ENCODE results near the gene USE1.

USE1 gene

GRCh38 chr19:17249887-17250548 is 34.9 kb downstream of the USE1 start:
- H3K4me1 ChIP-seq (ENCODE audit: control insufficient read depth, insufficient read depth, low read length), result peaks cover 27% of the 10 kb centered on the region
- H3K4me3 ChIP-seq (ENCODE audit: low read length), result no peak overlapping the region
- no peaks in the 10 kb centered on the region for H3K9me3 ChIP-seq (replicated peaks; ENCODE audit: low read length)
- no peaks in the 10 kb centered on the region for H3K36me3 ChIP-seq (ENCODE audit: insufficient read depth, low read length)
- no peak overlapping the region for H3K9ac ChIP-seq (ENCODE audit: low read depth, low read length)
- peaks cover 4% of the 10 kb centered on the region for H3K27me3 ChIP-seq (ENCODE audit: control insufficient read depth, insufficient read depth, low read length)
- H3K4me2 ChIP-seq (ENCODE audit: low read length), result no peak overlapping the region

- H3K4me3 ChIP-seq (ENCODE audit: low read length), result no peak overlapping the region
These were observed 39.5 kb downstream of the USE1 start for GRCh38 chr19:17254636-17255035.

GRCh38 chr19:17255150-17255621 is 40.0 kb downstream of the USE1 start:
- Histone ChIP-seq H3K4me1 (ENCODE audit: control insufficient read depth, insufficient read depth, low read length) (peaks cover 6% of the 10 kb centered on the region), H3K27me3 (ENCODE audit: control insufficient read depth, insufficient read depth, low read length) (peaks cover 4% of the 10 kb centered on the region), H3K9me3 (replicated peaks; ENCODE audit: low read length) (peaks cover 10% of the 10 kb centered on the region), H3K4me2 (ENCODE audit: low read length) (no peak overlapping the region), H3K4me3 (ENCODE audit: low read length) (peak overlapping the region; percentile 7), H3K36me3 (ENCODE audit: insufficient read depth, low read length) (no peaks in the 10 kb centered on the region), H3K9ac (ENCODE audit: low read depth, low read length) (no peak overlapping the region)

More at GRCh38 chr19:17254636-17255035, 39.5 kb downstream of the USE1 start:
- H3K4me1 ChIP-seq (ENCODE audit: control insufficient read depth, insufficient read depth, low read length), result peaks cover 6% of the 10 kb centered on the region
- H3K9me3 ChIP-seq (replicated peaks; ENCODE audit: low read length), result peaks cover 6% of the 10 kb centered on the region
- no peak overlapping the region for H3K4me2 ChIP-seq (ENCODE audit: low read length)
- H3K9ac ChIP-seq (ENCODE audit: low read depth, low read length), result no peak overlapping the region
- no peaks in the 10 kb centered on the region for H3K36me3 ChIP-seq (ENCODE audit: insufficient read depth, low read length)
- peaks cover 4% of the 10 kb centered on the region for H3K27me3 ChIP-seq (ENCODE audit: control insufficient read depth, insufficient read depth, low read length)

GRCh38 chr19:17256130-17256529 is 41.0 kb downstream of the USE1 start:
- H3K4me3 ChIP-seq (ENCODE audit: low read length), result no peak overlapping the region
- H3K4me1 ChIP-seq (ENCODE audit: control insufficient read depth, insufficient read depth, low read length), result peaks cover 6% of the 10 kb centered on the region
- H3K36me3 ChIP-seq (ENCODE audit: insufficient read depth, low read length), result no peaks in the 10 kb centered on the region
- H3K9me3 ChIP-seq (replicated peaks; ENCODE audit: low read length), result peaks cover 10% of the 10 kb centered on the region
- no peak overlapping the region for H3K4me2 ChIP-seq (ENCODE audit: low read length)
- H3K27me3 ChIP-seq (ENCODE audit: control insufficient read depth, insufficient read depth, low read length), result peaks cover 4% of the 10 kb centered on the region
- no peak overlapping the region for H3K9ac ChIP-seq (ENCODE audit: low read depth, low read length)

GRCh38 chr19:17259118-17259780 is 44.1 kb downstream of the USE1 start:
- no peak overlapping the region for H3K4me3 ChIP-seq (ENCODE audit: low read length)
- H3K4me2 ChIP-seq (ENCODE audit: low read length), result no peak overlapping the region
- H3K36me3 ChIP-seq (ENCODE audit: insufficient read depth, low read length), result no peaks in the 10 kb centered on the region
- H3K27me3 ChIP-seq (ENCODE audit: control insufficient read depth, insufficient read depth, low read length), result peaks cover 4% of the 10 kb centered on the region
- H3K4me1 ChIP-seq (ENCODE audit: control insufficient read depth, insufficient read depth, low read length), result peaks cover 6% of the 10 kb centered on the region
- no peak overlapping the region for H3K9ac ChIP-seq (ENCODE audit: low read depth, low read length)
- H3K9me3 ChIP-seq (replicated peaks; ENCODE audit: low read length), result peaks cover 10% of the 10 kb centered on the region

- peaks cover 6% of the 10 kb centered on the region for H3K4me1 ChIP-seq (ENCODE audit: control insufficient read depth, insufficient read depth, low read length)
- H3K4me2 ChIP-seq (ENCODE audit: low read length), result no peak overlapping the region
- H3K9ac ChIP-seq (ENCODE audit: low read depth, low read length), result no peak overlapping the region
- H3K27me3 ChIP-seq (ENCODE audit: control insufficient read depth, insufficient read depth, low read length), result peaks cover under 1% of the 10 kb centered on the region
- H3K9me3 ChIP-seq (replicated peaks; ENCODE audit: low read length), result peaks cover 10% of the 10 kb centered on the region
- H3K4me3 ChIP-seq (ENCODE audit: low read length), result no peak overlapping the region
- no peaks in the 10 kb centered on the region for H3K36me3 ChIP-seq (ENCODE audit: insufficient read depth, low read length)
These were observed 44.8 kb downstream of the USE1 start for GRCh38 chr19:17259934-17260333.

- Histone ChIP-seq H3K4me1 (ENCODE audit: control insufficient read depth, insufficient read depth, low read length) (no peaks in the 10 kb centered on the region), H3K9me3 (replicated peaks; ENCODE audit: low read length) (peaks cover 10% of the 10 kb centered on the region), H3K4me3 (ENCODE audit: low read length) (no peak overlapping the region), H3K27me3 (ENCODE audit: control insufficient read depth, insufficient read depth, low read length) (no peaks in the 10 kb centered on the region), H3K36me3 (ENCODE audit: insufficient read depth, low read length) (no peaks in the 10 kb centered on the region), H3K4me2 (ENCODE audit: low read length) (no peak overlapping the region), H3K9ac (ENCODE audit: low read depth, low read length) (no peak overlapping the region)
These were observed 45.7 kb downstream of the USE1 start for GRCh38 chr19:17260842-17261325.

GRCh38 chr19:17262557-17262956 is 47.4 kb downstream of the USE1 start:
- H3K4me2 ChIP-seq (ENCODE audit: low read length), result no peak overlapping the region
- H3K27me3 ChIP-seq (ENCODE audit: control insufficient read depth, insufficient read depth, low read length), result no peaks in the 10 kb centered on the region
- H3K36me3 ChIP-seq (ENCODE audit: insufficient read depth, low read length), result no peaks in the 10 kb centered on the region
- peaks cover 10% of the 10 kb centered on the region for H3K9me3 ChIP-seq (replicated peaks; ENCODE audit: low read length)
- no peak overlapping the region for H3K4me3 ChIP-seq (ENCODE audit: low read length)
- H3K4me1 ChIP-seq (ENCODE audit: control insufficient read depth, insufficient read depth, low read length), result no peaks in the 10 kb centered on the region
- H3K9ac ChIP-seq (ENCODE audit: low read depth, low read length), result no peak overlapping the region

GRCh38 chr19:17263712-17264640 is 48.8 kb downstream of the USE1 start:
- Histone ChIP-seq H3K27me3 (ENCODE audit: control insufficient read depth, insufficient read depth, low read length) (no peaks in the 10 kb centered on the region), H3K4me3 (ENCODE audit: low read length) (no peak overlapping the region), H3K36me3 (ENCODE audit: insufficient read depth, low read length) (peaks cover 3% of the 10 kb centered on the region), H3K4me1 (ENCODE audit: control insufficient read depth, insufficient read depth, low read length) (peaks cover 6% of the 10 kb centered on the region), H3K9me3 (replicated peaks; ENCODE audit: low read length) (peaks cover 10% of the 10 kb centered on the region), H3K9ac (ENCODE audit: low read depth, low read length) (no peak overlapping the region), H3K4me2 (ENCODE audit: low read length) (no peak overlapping the region)

GRCh38 chr19:17264641-17264979 is 49.5 kb downstream of the USE1 start, which contains the start of gene USHBP1:
USHBP1 (minus strand) TSS chr19:17264745; CDS start chr19:17264299, 446 bp downstream.
- Histone ChIP-seq H3K4me1 (ENCODE audit: control insufficient read depth, insufficient read depth, low read length) (peaks cover 6% of the 10 kb centered on the region), H3K4me2 (ENCODE audit: low read length) (no peak within 1 kb of the TSS), H3K36me3 (ENCODE audit: insufficient read depth, low read length) (peaks cover 4% of the 10 kb centered on the region), H3K4me3 (ENCODE audit: low read length) (no peak within 1 kb of the TSS), H3K9ac (ENCODE audit: low read depth, low read length) (no peak within 1 kb of the TSS), H3K27me3 (ENCODE audit: control insufficient read depth, insufficient read depth, low read length) (no peaks in the 10 kb centered on the region), H3K9me3 (replicated peaks; ENCODE audit: low read length) (peaks cover 4% of the 10 kb centered on the region)

- Histone ChIP-seq H3K36me3 (ENCODE audit: insufficient read depth, low read length) (peaks cover 8% of the 10 kb centered on the region), H3K9me3 (replicated peaks; ENCODE audit: low read length) (no peaks in the 10 kb centered on the region), H3K27me3 (ENCODE audit: control insufficient read depth, insufficient read depth, low read length) (no peaks in the 10 kb centered on the region), H3K4me3 (ENCODE audit: low read length) (no peak overlapping the region), H3K4me2 (ENCODE audit: low read length) (no peak overlapping the region), H3K4me1 (ENCODE audit: control insufficient read depth, insufficient read depth, low read length) (peaks cover 6% of the 10 kb centered on the region), H3K9ac (ENCODE audit: low read depth, low read length) (no peak overlapping the region)
These were observed 50.9 kb downstream of the USE1 start for GRCh38 chr19:17266026-17266425.
